Pons (tissue), 1 donor: ENCODE data around the gene ASPSCR1.

Experiments
- DNase-seq: peaks from one replicate; pipeline ENCODE4 v3.0.0-alpha.2; 2016; ENCODE audit warnings: low spot score

ASPSCR1 gene

GRCh38 chr17:82055965-82056728 lies 78.7 kb downstream of the ASPSCR1 start:
- DNase-seq, result no peak

GRCh38 chr17:82056729-82057621 lies 79.5 kb downstream of the ASPSCR1 start:
- DNase-seq, result no peak

GRCh38 chr17:82058230-82058854 lies 80.9 kb downstream of the ASPSCR1 start:
- no peak for DNase-seq

GRCh38 chr17:82058855-82059249 lies 81.4 kb downstream of the ASPSCR1 start:
- no peak for DNase-seq

- DNase-seq, result no peak
Measured at GRCh38 chr17:82059272-82060000, 82.0 kb downstream of the ASPSCR1 start.

- DNase-seq, result no peak
Measured at GRCh38 chr17:82060001-82060380, 82.6 kb downstream of the ASPSCR1 start.

GRCh38 chr17:82060614-82061013 lies 83.2 kb downstream of the ASPSCR1 start:
- DNase-seq, result no peak

- no peak for DNase-seq
Measured at GRCh38 chr17:82061047-82061925, 83.9 kb downstream of the ASPSCR1 start.

- DNase-seq, result no peak
Measured at GRCh38 chr17:82062076-82062983, 84.9 kb downstream of the ASPSCR1 start.

- no peak for DNase-seq
Measured at GRCh38 chr17:82062984-82063368, 85.5 kb downstream of the ASPSCR1 start.

- no peak for DNase-seq
Measured at GRCh38 chr17:82063424-82064415, 86.3 kb downstream of the ASPSCR1 start.

- no peak for DNase-seq
Measured at GRCh38 chr17:82064433-82065192, 87.2 kb downstream of the ASPSCR1 start.

- DNase-seq, result no peak
Measured at GRCh38 chr17:82065193-82065637, 87.8 kb downstream of the ASPSCR1 start.

GRCh38 chr17:82065638-82066303 lies 88.3 kb downstream of the ASPSCR1 start, which contains the start of gene DUS1L:
Gene DUS1L (minus strand): TSS chr17:82065804. CDS start chr17:82065059, 745 bp downstream.
- DNase-seq, result no peak
